Activated CD4-positive, alpha-beta T cell treated with anti-CD3 and anti-CD28 coated beads, Interleukin-2, amount 50 U/mL, for 4 hours (primary cell): ENCODE data around the gene ZRSR2.

ENCODE experiments used
- DNase-seq, 2 experiments: peaks; one replicate each; pipeline ENCODE4 v3.0.0-alpha.2; 2020

The ZRSR2 gene

DNA sequence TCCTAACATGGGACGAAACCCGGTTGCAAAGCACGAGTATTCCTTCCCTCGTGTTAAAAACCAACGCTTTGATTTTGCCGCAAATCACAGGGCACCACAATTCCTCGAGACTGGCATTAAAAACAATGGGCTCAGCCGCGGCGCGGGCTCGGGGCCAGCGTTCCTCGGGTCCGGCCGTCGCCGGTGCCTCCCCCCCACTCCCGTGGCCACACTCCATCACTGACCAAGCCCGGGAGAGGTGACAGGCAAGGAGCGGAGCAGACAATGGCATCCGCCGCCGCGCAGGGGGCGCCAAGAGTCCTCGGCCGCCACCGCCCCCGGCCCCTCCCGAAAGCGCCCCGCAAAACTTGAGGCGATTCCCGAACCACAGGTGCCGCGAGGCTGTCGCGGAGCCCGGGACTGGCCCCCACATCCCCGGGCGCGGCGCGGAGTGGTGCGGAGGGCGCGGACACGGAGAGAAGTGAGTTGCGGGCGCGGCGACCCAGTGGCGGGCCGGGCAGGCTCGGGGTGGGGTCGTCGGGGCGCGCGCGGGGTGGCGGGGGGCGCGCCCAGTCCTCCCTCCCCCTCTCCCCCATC is 63.9 kb downstream of the ZRSR2 start:
- DNase-seq: peak; percentile 7 to 23

DNA sequence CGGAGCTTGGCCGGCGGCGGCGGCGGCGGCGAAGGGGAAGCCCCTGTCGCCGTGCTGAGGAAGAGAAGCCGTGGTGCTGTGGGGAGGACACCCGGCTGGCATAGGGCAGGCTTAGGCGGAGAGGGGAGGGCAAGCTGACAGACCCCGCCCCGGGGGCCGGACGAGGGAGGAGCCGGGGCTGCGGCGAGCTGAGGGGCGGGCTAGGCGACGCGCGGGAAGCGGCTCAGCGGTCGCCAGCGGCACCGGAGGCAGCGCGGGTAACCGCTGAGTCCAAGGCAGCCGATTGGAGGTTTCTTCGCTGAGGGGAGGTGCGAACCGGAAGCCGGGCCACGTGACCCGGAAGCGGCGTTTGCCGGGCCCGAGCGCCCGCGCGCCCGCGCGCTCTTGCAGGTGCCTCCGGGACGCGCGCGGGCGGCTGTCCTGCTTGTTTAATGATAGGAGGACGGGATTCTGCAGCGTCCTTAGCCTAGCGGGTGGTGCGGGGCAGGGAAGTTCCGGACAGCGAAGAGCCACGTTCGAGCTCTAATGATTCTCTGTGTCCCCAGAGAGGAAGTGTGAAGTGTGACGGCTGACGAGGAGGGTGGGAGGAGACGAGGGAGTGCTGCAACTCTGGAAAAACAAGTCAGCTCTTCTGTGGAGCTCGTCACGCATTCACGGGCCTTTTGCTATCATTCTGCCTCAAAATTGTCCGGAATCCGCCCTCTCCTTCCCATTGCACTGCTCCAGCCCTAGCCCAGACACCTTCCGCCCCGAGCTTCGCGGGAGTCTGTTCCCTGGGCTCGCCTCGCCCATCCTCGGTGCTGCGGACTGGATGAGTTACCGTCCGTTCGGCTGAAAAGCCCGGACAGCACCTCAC is 64.7 kb downstream of the ZRSR2 start, which contains the start of gene AP1S2:
Gene AP1S2 (minus strand): TSS at position 102 of the 856 bp plus-strand sequence. CDS start 2,289 bp downstream, outside the sequence.
- peak; percentile 83 to 86 for DNase-seq

DNA sequence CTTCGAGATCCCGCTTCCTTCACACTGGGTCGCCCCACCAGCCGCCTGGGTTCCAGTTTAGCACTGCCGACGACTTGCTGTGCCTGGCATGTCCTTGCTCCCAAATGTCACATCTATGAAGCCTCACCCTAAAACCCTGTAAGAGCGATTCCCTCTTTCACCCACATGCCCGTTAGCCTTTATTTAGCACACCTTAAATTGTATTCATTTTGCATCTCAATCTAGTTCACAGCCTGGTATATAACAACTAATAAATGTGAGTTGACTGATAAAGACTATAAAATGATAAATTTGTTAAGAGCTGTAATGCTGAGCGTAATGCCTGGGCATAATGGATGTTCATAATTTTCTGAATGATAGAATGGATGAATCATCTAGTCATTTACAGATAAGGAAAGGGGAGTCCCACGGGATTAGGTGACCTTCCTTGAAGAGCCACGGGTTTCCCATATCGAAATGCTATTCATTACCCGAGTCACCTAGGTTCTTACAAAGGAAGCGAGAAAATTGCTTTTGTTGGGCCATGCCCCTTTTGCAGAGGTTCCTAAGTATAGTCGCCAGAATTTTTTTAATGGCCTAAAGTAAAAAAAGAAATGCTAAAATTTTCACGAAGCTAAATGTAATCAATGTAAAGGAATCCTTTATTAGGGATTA is 65.4 kb downstream of the ZRSR2 start:
- no peak for DNase-seq

DNA sequence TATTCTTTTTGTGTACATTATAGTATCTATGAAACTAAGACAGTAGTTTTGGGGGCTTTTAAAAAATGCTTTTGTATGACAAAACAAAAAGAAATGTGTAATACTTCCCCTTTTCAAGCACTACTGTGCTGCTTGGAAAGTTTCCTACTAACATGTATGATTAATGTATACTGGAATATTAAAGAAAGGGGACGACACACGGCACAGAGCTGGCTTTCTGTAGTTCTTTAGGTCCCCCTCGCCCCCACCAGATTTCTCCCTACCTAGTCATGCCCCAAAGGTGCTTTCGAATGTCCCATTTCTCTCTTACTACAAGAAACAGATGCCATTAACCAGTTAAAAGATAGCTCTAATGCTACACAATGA is 65.9 kb downstream of the ZRSR2 start:
- no peak for DNase-seq

DNA sequence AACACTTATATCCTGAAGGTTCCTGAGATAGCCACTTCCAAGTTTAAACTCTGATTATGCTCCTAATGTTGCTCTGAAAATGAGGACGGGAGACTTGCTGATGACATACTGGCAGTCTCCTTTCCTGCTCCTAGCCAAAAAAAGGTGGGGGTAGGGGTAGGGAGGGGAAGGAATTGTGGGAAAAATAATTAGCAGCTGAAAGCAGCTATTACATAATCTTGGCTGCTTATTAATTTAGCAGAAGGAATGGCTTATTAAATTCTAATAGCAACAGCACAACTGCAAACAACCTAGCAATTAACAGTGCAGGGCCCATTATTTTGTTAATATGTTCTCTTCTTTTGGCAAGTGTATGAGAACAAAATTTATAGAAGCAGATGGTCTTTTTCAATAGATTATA is 66.4 kb downstream of the ZRSR2 start:
- no peak for DNase-seq

GRCh38 chrX:15858051-15858450 is 67.8 kb downstream of the ZRSR2 start:
- DNase-seq: no peak

DNA sequence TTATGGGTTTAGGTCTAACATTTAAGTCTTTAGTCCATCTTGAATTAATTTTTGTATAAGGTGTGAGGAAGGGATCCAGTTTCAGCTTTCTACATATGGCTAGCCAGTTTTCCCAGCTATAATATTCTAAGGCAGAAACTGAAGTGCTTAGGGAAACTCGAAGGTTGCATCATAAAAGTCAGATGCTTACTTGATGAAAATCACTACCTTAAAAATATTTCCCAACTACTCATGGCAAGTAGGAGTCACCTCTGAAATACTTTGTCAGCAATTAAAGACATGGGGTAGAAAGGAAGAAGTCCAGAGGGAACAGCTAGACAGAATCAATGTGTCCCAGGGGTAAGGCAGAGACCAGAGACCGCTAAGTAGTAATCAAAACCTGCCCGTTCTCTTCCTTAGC is 70.6 kb downstream of the ZRSR2 start:
- DNase-seq: no peak

DNA sequence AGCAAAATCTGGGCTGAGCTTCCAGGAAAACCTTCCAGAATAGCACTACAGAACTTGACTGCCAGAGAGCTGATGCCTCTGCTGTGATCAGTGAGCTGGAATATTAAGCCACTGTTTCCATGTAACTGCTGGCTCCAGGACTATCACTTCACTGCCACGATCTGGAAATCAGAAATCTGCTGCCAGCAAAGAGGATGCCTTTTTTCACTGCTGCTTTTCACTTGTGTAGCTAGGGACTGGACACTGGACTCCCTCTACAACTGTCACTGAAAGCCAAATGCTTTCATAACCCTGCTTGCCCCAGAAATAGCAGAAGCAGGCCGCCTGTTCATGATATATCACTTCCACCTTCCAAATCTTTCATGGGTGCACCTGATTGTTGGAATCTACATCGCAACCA is 73.7 kb downstream of the ZRSR2 start:
- DNase-seq: no peak

GRCh38 chrX:15864629-15865028 is 74.3 kb downstream of the ZRSR2 start:
- no peak for DNase-seq

DNA sequence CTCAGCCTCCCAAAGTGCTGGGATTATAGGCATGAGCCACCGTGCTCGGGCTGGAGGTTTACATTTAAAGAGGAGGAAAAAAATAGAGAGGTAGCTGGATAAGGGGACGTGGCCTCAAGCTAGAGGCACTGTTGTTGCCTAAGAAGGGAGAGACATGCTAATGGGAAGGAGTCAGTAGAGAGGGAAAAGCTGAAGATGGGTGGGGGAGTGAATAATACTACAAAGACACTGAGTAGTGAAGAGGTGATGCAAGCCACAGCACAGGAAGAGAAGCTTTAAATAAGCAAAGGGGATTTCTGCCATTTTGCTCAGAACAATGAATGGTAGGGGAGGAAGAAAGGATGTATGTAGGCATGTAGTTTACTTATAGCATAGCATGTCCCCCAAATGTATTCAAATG is 75.9 kb downstream of the ZRSR2 start:
- DNase-seq: no peak

GRCh38 chrX:15869695-15870094 is 79.4 kb downstream of the ZRSR2 start:
- DNase-seq: no peak

- no peak for DNase-seq
Measured at GRCh38 chrX:15870310-15870709, 80.0 kb downstream of the ZRSR2 start.
